Measurements from ENCODE around the gene PPIAL4G. TPM values are rescaled to one million over a fixed set of nuclear protein-coding genes. Genes with fewer than 3 reads are reported as not detected.

PPIAL4G gene
- polyA plus RNA-seq, 1 donor: 0.04 TPM

Other genes with a start within 250 kb of the PPIAL4G start
- gene NBPF14, start 112.7 kb upstream of the PPIAL4G start, polyA plus RNA-seq: 8.8 TPM